ENCODE results near the gene ADCK2.
A peak's percentile ranks its signal among the peaks of the same experiment; 100 is the strongest.
"Not testable (repeated sequence)": the region's sequence is repeated elsewhere in the genome, so short reads cannot be mapped to it uniquely, and the experiment has no call there.

Gene ADCK2

GRCh38 chr7:140675726-140676125 lies 3.0 kb downstream of the ADCK2 start:
- DNase-seq, result no peak

- DNase-seq, result no peak
Measured at GRCh38 chr7:140676306-140676705, 3.6 kb downstream of the ADCK2 start.

GRCh38 chr7:140676956-140677355 lies 4.2 kb downstream of the ADCK2 start:
- DNase-seq, result not testable (repeated sequence)

- no peak for DNase-seq
Measured at GRCh38 chr7:140677496-140677895, 4.8 kb downstream of the ADCK2 start.

GRCh38 chr7:140678081-140678815 lies 5.5 kb downstream of the ADCK2 start:
- DNase-seq, result no peak

- no peak for DNase-seq
Measured at GRCh38 chr7:140678816-140679130, 6.0 kb downstream of the ADCK2 start.

- no peak for DNase-seq
Measured at GRCh38 chr7:140679186-140679585, 6.4 kb downstream of the ADCK2 start.

GRCh38 chr7:140680886-140681285 lies 8.1 kb downstream of the ADCK2 start:
- DNase-seq, result no peak

- no peak for DNase-seq
Measured at GRCh38 chr7:140681766-140682165, 9.0 kb downstream of the ADCK2 start.

GRCh38 chr7:140683657-140684056 lies 10.9 kb downstream of the ADCK2 start:
- no peak for DNase-seq

GRCh38 chr7:140684066-140684950 lies 11.6 kb downstream of the ADCK2 start:
- DNase-seq, result no peak

GRCh38 chr7:140685407-140686087 lies 12.8 kb downstream of the ADCK2 start:
- no peak for DNase-seq

- no peak for DNase-seq
Measured at GRCh38 chr7:140686921-140687320, 14.2 kb downstream of the ADCK2 start.

- DNase-seq, result no peak
Measured at GRCh38 chr7:140688341-140688740, 15.6 kb downstream of the ADCK2 start.

GRCh38 chr7:140689199-140690152 lies 16.7 kb downstream of the ADCK2 start:
- no peak for DNase-seq

GRCh38 chr7:140691376-140692045 lies 18.8 kb downstream of the ADCK2 start:
- DNase-seq, result no peak

- DNase-seq, result not testable (repeated sequence)
Measured at GRCh38 chr7:140693849-140694248, 21.1 kb downstream of the ADCK2 start.

- DNase-seq, result no peak
Measured at GRCh38 chr7:140694592-140694991, 21.8 kb downstream of the ADCK2 start.

- DNase-seq, result no peak
Measured at GRCh38 chr7:140695381-140695780, 22.6 kb downstream of the ADCK2 start.

- peak; percentile 97 for DNase-seq
Measured at GRCh38 chr7:140696024-140696679, 23.4 kb downstream of the ADCK2 start.
